Upper lobe of right lung (tissue), 1 donor: ENCODE results near the gene G6PC3. TPM values are rescaled to one million over a fixed set of nuclear protein-coding genes. Genes with fewer than 3 reads are reported as not detected.
A peak's percentile ranks its signal among the peaks of the same experiment; 100 is the strongest.
"Not testable (repeated sequence)": the region's sequence is repeated elsewhere in the genome, so short reads cannot be mapped to it uniquely, and the experiment has no call there.

Source experiments
- ATAC-seq: fragments of 200-7000 bp; cut with Tn5 transposase; one replicate; pipeline ENCODE4 v1.9.1; 2020; ENCODE audit warnings: mild to moderate bottlenecking, moderate library complexity
- DNase-seq: peaks from one replicate; pipeline ENCODE4 v3.0.0-alpha.2; 2020
- H3K27ac ChIP-seq: fragments of 200-600 bp; one replicate; pipeline ENCODE4 v1.8.0; 2022
- H3K27me3 ChIP-seq: fragments of 200-600 bp; one replicate; pipeline ENCODE4 v1.8.0; 2022; ENCODE audit warnings: mild to moderate bottlenecking
- H3K36me3 ChIP-seq: fragments of 200-600 bp; one replicate; pipeline ENCODE4 v1.8.0; 2022
- H3K4me1 ChIP-seq: fragments of 200-600 bp; one replicate; pipeline ENCODE4 v1.8.0; 2022
- H3K4me3 ChIP-seq: fragments of 200-600 bp; one replicate; pipeline ENCODE4 v1.8.0; 2022; ENCODE audit warnings: mild to moderate bottlenecking
- H3K9me3 ChIP-seq: fragments of 200-600 bp; one replicate; pipeline ENCODE4 v1.8.0; 2022
- intact Hi-C: fragments of 100-400 bp; cut with DNase I; formaldehyde crosslinking; loops from one replicate; pipeline ENCODE4 v1.11.0; 2022
- total RNA-seq: library from RNA; stranded (reverse); fragmentation: NEBNext Ultra II Directional; extraction: Animal tissue kit (Norgen Biotek cat#: 25700); gene quantifications from one replicate; pipeline ENCODE4 v1.2.1, GENCODE V29; 2021
- TF ChIP-seq, protein P1 (sequence below): fragments of 200-600 bp; IDR thresholded peaks from one replicate; pipeline ENCODE4 v1.8.0; 2022; ENCODE audit warnings: antibody characterized with exemption
- donor health status: DM: no; HTN: yes; CAD: no; lungs with severe emphysema.

Gene G6PC3
- total RNA-seq, 1 donor from 2014 or later, result 39.7 TPM

GRCh38 chr17:44038604-44039011, 31.9 kb upstream of the G6PC3 start:
- no peak overlapping the region for H3K4me3 ChIP-seq
- H3K27me3 ChIP-seq, result no peaks in the 10 kb centered on the region
- no peak for ATAC-seq
- TF ChIP-seq, protein P1, sequence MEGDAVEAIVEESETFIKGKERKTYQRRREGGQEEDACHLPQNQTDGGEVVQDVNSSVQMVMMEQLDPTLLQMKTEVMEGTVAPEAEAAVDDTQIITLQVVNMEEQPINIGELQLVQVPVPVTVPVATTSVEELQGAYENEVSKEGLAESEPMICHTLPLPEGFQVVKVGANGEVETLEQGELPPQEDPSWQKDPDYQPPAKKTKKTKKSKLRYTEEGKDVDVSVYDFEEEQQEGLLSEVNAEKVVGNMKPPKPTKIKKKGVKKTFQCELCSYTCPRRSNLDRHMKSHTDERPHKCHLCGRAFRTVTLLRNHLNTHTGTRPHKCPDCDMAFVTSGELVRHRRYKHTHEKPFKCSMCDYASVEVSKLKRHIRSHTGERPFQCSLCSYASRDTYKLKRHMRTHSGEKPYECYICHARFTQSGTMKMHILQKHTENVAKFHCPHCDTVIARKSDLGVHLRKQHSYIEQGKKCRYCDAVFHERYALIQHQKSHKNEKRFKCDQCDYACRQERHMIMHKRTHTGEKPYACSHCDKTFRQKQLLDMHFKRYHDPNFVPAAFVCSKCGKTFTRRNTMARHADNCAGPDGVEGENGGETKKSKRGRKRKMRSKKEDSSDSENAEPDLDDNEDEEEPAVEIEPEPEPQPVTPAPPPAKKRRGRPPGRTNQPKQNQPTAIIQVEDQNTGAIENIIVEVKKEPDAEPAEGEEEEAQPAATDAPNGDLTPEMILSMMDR, result no peak
- peaks cover 44% of the 10 kb centered on the region for H3K36me3 ChIP-seq
- H3K27ac ChIP-seq, result no peak overlapping the region
- DNase-seq, result no peak
- H3K4me1 ChIP-seq, result peaks cover 23% of the 10 kb centered on the region
- intact Hi-C loops, result no loop called here
- H3K9me3 ChIP-seq, result no peaks in the 10 kb centered on the region

DNA sequence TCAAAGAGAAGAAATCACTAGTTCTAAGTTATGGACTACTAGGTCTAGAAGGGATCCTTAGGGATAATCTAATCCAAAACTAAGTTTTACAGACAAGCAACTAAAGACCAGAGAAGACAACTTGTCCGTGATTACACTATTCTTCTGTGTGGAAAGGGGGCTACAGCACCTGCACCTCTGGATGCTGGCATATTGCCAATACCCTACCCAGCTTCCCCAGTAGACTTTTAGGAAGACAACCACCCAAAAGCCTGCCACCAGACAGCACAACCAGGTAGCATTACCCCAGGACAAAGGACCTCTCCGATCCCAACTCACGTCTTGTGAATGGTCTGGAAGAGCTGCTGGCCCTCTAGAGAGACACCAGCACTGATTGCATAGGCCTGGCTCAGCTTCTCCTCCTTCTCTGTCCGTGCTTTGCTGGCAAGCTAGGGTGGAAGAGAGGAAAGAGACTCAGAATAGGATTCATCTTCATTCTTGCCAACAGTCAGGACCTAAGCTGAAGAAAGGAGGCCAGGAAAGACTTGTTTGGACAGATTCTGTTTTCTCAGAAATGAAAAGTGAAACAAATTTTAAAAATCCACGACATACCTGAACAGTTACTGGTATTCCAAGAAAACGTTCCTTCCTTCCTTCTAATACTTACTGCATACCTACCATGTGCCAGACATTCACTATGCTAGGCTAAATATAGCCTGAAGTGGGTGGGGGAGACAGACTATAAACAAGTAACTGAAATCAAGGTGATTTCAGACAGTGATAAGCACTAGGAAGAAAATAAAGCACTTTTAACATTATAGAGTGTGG, 30.5 kb upstream of the G6PC3 start:
- Histone ChIP-seq H3K36me3 (peaks cover 36% of the 10 kb centered on the region), H3K27ac (peak overlapping the region; percentile 1), H3K4me3 (no peak overlapping the region), H3K9me3 (no peaks in the 10 kb centered on the region), H3K27me3 (no peaks in the 10 kb centered on the region), H3K4me1 (peaks cover 36% of the 10 kb centered on the region)
- TF ChIP-seq, protein P1, result no peak
- ATAC-seq, result peak; percentile 69
- DNase-seq, result no peak
- intact Hi-C loops, result no loop called here

- TF ChIP-seq, protein P1, result no peak
- intact Hi-C loops, result no loop called here
- Histone ChIP-seq H3K9me3 (no peaks in the 10 kb centered on the region), H3K4me1 (peaks cover 36% of the 10 kb centered on the region), H3K4me3 (no peak overlapping the region), H3K36me3 (peaks cover 13% of the 10 kb centered on the region), H3K27ac (no peak overlapping the region), H3K27me3 (no peaks in the 10 kb centered on the region)
- no peak for DNase-seq
- peak; percentile 59 for ATAC-seq
Observed at GRCh38 chr17:44043272-44043696, 27.3 kb upstream of the G6PC3 start.

GRCh38 chr17:44044071-44044470, 26.5 kb upstream of the G6PC3 start:
- H3K27ac ChIP-seq, result no peak overlapping the region

GRCh38 chr17:44045486-44045885, 25.0 kb upstream of the G6PC3 start:
- TF ChIP-seq, protein P1, result no peak
- H3K4me1 ChIP-seq, result peaks cover 28% of the 10 kb centered on the region
- no peak overlapping the region for H3K27ac ChIP-seq
- no peaks in the 10 kb centered on the region for H3K27me3 ChIP-seq
- DNase-seq, result no peak
- H3K9me3 ChIP-seq, result no peaks in the 10 kb centered on the region
- ATAC-seq, result no peak
- intact Hi-C loops, result no loop called here
- no peak overlapping the region for H3K4me3 ChIP-seq
- H3K36me3 ChIP-seq, result peaks cover 22% of the 10 kb centered on the region

More at GRCh38 chr17:44044071-44044470, 26.5 kb upstream of the G6PC3 start:
- DNase-seq, result no peak
- intact Hi-C loops, result no loop called here
- Histone ChIP-seq H3K4me3 (no peak overlapping the region), H3K36me3 (peaks cover 12% of the 10 kb centered on the region), H3K9me3 (no peaks in the 10 kb centered on the region), H3K4me1 (peaks cover 36% of the 10 kb centered on the region), H3K27me3 (no peaks in the 10 kb centered on the region)
- TF ChIP-seq, protein P1, result no peak
- ATAC-seq, result no peak

- ATAC-seq, H3K4me3 ChIP-seq, intact Hi-C loops, H3K27me3 ChIP-seq, DNase-seq, H3K27ac ChIP-seq, H3K9me3 ChIP-seq: not testable (repeated sequence)
- peaks cover 23% of the 10 kb centered on the region for H3K4me1 ChIP-seq
- peaks cover 36% of the 10 kb centered on the region for H3K36me3 ChIP-seq
Observed at GRCh38 chr17:44046893-44047292, 23.6 kb upstream of the G6PC3 start.
